Thyroid gland (tissue), 4 donors: Measurements from ENCODE around the gene NGLY1. TPM values are rescaled to one million over a fixed set of nuclear protein-coding genes. Genes with fewer than 3 reads are reported as not detected.
A peak's percentile ranks its signal among the peaks of the same experiment; 100 is the strongest.

Experiments
- DNase-seq, 2 donors: peaks; one replicate each; pipeline ENCODE4 v3.0.0-alpha.2; 2019
- H3K27ac ChIP-seq, 3 donors: fragments of 200-600 bp; sonication (generic); 1 replicate in 2 of 3; 2 replicates in 1 of 3; pipeline ENCODE4 v1.5.1; 2016 to 2019; ENCODE audit warnings: mild to moderate bottlenecking in 1 of 3, moderate library complexity in 1 of 3
- H3K27me3 ChIP-seq: fragments of 200-600 bp; sonication (generic); one replicate; pipeline ENCODE4 v1.5.1; 2019
- H3K36me3 ChIP-seq, 2 donors: fragments of 200-600 bp; sonication (generic); one replicate each; pipeline ENCODE4 v1.5.1; 2016 to 2019
- H3K4me1 ChIP-seq, 2 donors: fragments of 200-600 bp; sonication (generic); one replicate each; pipeline ENCODE4 v1.5.1; 2017 to 2019
- H3K4me3 ChIP-seq, 3 donors: fragments of 200-600 bp; sonication (generic); replicated peaks in 1 of 3; 1 replicate in 2 of 3; 2 replicates in 1 of 3; pipeline ENCODE4 v1.5.1; 2016; ENCODE audit warnings: mild to moderate bottlenecking in 1 of 3
- H3K9me3 ChIP-seq: fragments of 200-600 bp; sonication (generic); one replicate; pipeline ENCODE4 v1.5.1; 2017
- POLR2A ChIP-seq, 2 donors: fragments of 450-650 bp; IDR thresholded peaks; one replicate each; pipeline ENCODE4 v1.6.1; 2017; ENCODE audit warnings: antibody characterized with exemption in 2 of 2, mild to moderate bottlenecking in 2 of 2, moderate library complexity in 1 of 2
- WGBS, 2 donors: methylation state at CpG; one replicate each; pipeline ENCODE4 v1.1.5; 2017; 5-methylcytosine and 5-hydroxymethylcytosine counted together
- intact Hi-C: fragments of 100-400 bp; cut with DNase I; formaldehyde crosslinking; loops from one replicate; pipeline ENCODE4 v1.15.1; 2023
- total RNA-seq, 4 donors: library from RNA; depleted of rRNA; stranded (reverse); fragments of >200 nt; gene quantifications; one replicate each; pipeline ENCODE4 v1.2.3, GENCODE V29; 2016
- TF ChIP-seq, protein P1 (sequence below), 6 experiments: fragments of 200-600 bp in 3 of 6; fragments of 450-650 bp in 3 of 6; sonication (generic) in 3 of 6; IDR thresholded peaks; one replicate each; pipeline ENCODE4 v1.5.1; 2016 to 2019; ENCODE audit warnings: antibody characterized with exemption in 6 of 6, mild to moderate bottlenecking in 2 of 6, inconsistent platforms in 1 of 6, moderate library complexity in 1 of 6

NGLY1 gene
- total RNA-seq, 4 donors from 2014 or later = 31.6 to 47.3 (median 38.7) TPM

DNA sequence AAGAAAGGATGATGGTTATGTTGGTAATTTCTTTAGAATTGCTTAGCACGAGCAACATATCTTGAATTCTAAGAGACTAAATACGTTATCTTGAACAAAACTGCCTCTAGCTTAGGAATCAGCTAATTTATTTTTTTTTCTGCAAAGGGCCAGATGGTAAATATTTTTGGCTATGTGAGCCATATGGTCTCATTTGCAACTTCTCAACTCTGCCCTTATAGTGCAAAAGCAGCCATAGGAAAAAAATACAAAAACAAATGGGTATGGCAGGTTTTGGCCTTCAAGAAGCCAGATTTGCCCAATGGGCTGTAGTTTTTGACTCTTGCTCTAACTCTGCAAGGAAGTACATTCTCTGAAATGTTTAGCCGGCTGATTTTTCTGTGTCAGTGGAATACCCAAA is 18.5 kb upstream of the NGLY1 start:
- intact Hi-C loops = no loop called here
- H3K4me3 ChIP-seq = no peak overlapping the region
- DNase-seq = no peak
- H3K4me1 ChIP-seq = no peaks in the 10 kb centered on the region
- H3K27ac ChIP-seq = no peak overlapping the region
- 90 to 95% methylated on average over 3 of the region's 3 CpGs for WGBS, 2 donors
- no peaks in the 10 kb centered on the region for H3K27me3 ChIP-seq
- H3K9me3 ChIP-seq = no peaks in the 10 kb centered on the region
- no peaks in the 10 kb centered on the region for H3K36me3 ChIP-seq
- TF ChIP-seq, protein P1, sequence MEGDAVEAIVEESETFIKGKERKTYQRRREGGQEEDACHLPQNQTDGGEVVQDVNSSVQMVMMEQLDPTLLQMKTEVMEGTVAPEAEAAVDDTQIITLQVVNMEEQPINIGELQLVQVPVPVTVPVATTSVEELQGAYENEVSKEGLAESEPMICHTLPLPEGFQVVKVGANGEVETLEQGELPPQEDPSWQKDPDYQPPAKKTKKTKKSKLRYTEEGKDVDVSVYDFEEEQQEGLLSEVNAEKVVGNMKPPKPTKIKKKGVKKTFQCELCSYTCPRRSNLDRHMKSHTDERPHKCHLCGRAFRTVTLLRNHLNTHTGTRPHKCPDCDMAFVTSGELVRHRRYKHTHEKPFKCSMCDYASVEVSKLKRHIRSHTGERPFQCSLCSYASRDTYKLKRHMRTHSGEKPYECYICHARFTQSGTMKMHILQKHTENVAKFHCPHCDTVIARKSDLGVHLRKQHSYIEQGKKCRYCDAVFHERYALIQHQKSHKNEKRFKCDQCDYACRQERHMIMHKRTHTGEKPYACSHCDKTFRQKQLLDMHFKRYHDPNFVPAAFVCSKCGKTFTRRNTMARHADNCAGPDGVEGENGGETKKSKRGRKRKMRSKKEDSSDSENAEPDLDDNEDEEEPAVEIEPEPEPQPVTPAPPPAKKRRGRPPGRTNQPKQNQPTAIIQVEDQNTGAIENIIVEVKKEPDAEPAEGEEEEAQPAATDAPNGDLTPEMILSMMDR (IDR thresholded peaks at IDR 0.05) = no peak
- no peak for TF ChIP-seq POLR2A (IDR thresholded peaks at IDR 0.05)

DNA sequence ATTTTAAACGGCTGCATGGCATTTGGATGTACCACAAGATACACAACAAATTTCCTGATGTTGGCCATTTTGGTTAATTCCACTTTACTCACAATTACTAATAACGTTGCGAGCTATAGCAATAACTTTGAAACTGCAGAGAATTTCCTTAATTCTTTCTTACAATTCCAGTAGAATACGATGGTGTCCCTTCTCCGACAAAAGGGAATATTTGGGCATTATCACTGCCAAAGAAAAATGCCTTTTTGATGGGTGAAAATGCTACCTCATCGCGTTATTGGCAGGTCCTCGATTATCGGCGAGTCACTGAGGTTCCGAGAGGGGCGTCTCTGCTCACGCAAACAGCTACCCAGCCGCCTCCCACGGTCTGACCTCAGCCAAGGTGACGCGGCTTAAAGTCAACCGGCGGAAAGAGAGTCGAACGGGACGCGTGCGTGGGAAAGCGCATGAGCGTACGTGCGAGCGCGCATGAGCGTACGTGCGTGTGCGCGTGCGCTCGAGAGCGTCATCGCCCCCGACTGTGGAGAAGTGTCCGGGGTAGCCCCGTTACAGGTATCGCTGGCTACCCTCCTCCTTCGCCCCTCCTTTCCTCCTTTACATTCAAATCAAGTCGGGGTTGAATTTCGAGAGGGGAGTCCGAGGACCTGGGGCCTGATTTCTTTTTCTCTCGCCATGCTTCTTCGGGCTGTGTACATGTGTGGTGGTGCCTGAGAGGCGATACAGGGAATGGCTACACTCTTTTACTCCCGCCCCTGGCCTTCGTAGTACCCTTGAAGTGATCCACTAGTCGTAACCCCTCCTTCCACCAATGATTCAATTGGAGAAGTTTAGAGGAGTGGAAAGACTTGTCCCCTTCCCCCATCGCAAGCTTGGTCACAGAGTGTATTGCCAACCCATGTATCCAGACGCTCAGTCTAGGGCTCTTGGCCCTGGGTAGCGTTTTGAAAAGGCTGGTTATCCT is 6.6 kb upstream of the NGLY1 start, which contains the start of gene OXSM:
OXSM (plus strand) TSS at position 495 of the 961 bp plus-strand sequence. CDS start 931 bp downstream, outside the sequence.
- Histone ChIP-seq H3K27ac (peak within 1 kb of the TSS; percentile 74 to 89 (median 86)), H3K9me3 (no peaks in the 10 kb centered on the region), H3K36me3 (peaks cover 0 to 4% of the 10 kb centered on the region in 2 donors), H3K27me3 (no peaks in the 10 kb centered on the region), H3K4me3 (peak within 1 kb of the TSS; percentile 42 to 67 (median 66)), H3K4me1 (peaks cover 6 to 19% of the 10 kb centered on the region in 2 donors)
- TF ChIP-seq POLR2A (IDR thresholded peaks at IDR 0.05) = peak; percentile 9 to 96
- TF ChIP-seq, protein P1 (IDR thresholded peaks at IDR 0.05) = peak in 1 of 6 experiments; percentile 3
- WGBS, 2 donors = 1% methylated on average over 45 to 56 of the region's 56 CpGs
- DNase-seq = peak; percentile 93
- intact Hi-C loops = loop anchor here (10.0 kb wide), 1 partner anchor 115 kb away; no protein-coding TSS in a partner anchor

DNA sequence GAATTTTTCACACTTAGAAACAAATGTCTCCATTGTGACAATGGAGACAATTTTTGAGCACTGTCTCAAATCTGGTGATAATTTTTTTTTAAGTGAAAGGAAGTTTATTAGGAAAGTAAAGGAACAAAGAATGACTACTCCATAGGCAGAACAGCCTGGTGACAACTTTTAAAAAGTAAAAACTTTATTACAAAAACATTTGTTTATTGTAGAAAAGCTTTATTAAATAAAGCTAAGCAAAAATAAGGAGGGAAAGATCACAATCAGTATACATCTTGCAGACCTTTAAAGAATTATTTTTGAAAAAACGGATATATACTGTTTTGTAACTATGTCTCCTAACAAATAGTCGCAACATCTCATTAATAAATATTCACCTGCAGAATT is 6.0 kb upstream of the NGLY1 start:
- intact Hi-C loops = no loop called here
- TF ChIP-seq POLR2A (IDR thresholded peaks at IDR 0.05) = no peak
- TF ChIP-seq, protein P1 (IDR thresholded peaks at IDR 0.05) = no peak
- H3K27me3 ChIP-seq = no peaks in the 10 kb centered on the region
- DNase-seq = no peak
- 29 to 36% methylated on average over 2 of the region's 2 CpGs for WGBS, 2 donors
- H3K36me3 ChIP-seq = peaks cover 0 to 4% of the 10 kb centered on the region in 2 donors
- H3K9me3 ChIP-seq = no peaks in the 10 kb centered on the region
- H3K27ac ChIP-seq = peak overlapping the region; percentile 74 to 89 (median 86)
- peaks cover 6 to 23% of the 10 kb centered on the region in 2 donors for H3K4me1 ChIP-seq
- H3K4me3 ChIP-seq = peak overlapping the region; percentile 42 to 67 (median 66)

DNA sequence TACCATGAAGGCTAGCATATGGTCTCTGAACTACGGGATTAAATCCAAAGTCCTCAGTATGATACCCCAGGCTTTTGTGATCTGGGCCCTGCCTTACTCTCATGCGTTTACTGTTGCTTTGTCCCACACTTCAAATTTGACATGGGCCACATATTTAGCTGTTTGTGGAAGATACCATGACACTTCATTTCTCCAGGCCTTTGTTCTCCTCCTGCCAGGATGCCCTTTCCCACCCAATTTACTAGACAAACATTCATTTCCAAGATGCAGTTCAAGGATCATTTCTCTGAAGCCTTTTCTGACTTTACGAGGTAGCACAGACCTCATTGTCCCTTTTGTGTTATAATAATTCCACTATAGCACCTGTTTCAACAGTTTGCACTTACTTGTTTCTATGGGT is 4.4 kb upstream of the NGLY1 start:
- 93 to 96% methylated on average over 3 of the region's 3 CpGs for WGBS, 2 donors
- no peak for DNase-seq
- Histone ChIP-seq H3K27me3 (no peaks in the 10 kb centered on the region), H3K27ac (no peak overlapping the region), H3K4me3 (no peak overlapping the region), H3K36me3 (no peaks in the 10 kb centered on the region), H3K9me3 (no peaks in the 10 kb centered on the region), H3K4me1 (peaks cover 6 to 26% of the 10 kb centered on the region in 2 donors)
- no peak for TF ChIP-seq POLR2A (IDR thresholded peaks at IDR 0.05)
- TF ChIP-seq, protein P1 (IDR thresholded peaks at IDR 0.05) = no peak
- intact Hi-C loops = no loop called here

DNA sequence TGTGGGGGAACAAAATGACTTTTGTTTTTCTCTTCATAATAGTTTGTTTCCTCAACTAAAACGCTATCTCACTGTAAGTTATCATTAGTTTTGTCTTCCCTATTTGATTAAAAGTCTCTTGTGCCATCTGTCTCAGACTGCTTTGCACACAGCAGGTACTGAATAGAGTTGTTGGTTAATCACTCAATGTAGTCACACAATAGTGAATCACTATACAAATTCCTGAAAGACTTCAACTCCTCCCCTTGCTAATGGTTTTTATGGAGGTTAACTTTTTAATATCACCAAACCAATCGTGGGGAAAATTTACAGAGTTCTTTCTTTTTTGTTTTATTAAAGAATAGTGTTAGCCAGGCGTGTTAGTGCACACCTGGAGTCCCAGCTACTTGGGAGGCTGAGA is 2.6 kb upstream of the NGLY1 start:
- WGBS, 2 donors = 90 to 91% methylated on average over 3 of the region's 3 CpGs
- H3K9me3 ChIP-seq = no peaks in the 10 kb centered on the region
- intact Hi-C loops = no loop called here
- no peak overlapping the region for H3K27ac ChIP-seq
- DNase-seq = no peak
- no peaks in the 10 kb centered on the region for H3K36me3 ChIP-seq
- H3K4me3 ChIP-seq = no peak overlapping the region
- H3K4me1 ChIP-seq = peaks cover 16 to 31% of the 10 kb centered on the region in 2 donors
- H3K27me3 ChIP-seq = no peaks in the 10 kb centered on the region
- no peak for TF ChIP-seq POLR2A (IDR thresholded peaks at IDR 0.05)
- TF ChIP-seq, protein P1 (IDR thresholded peaks at IDR 0.05) = no peak
